GM21529 (cell line): Measurements from ENCODE around the gene LHCGR.
"Not testable (repeated sequence)": the region's sequence is repeated elsewhere in the genome, so short reads cannot be mapped to it uniquely, and the experiment has no call there.

Source experiments
- ATAC-seq: cut with Tn5 transposase; IDR thresholded peaks from one replicate; pipeline ENCODE4 v1.9.1; 2021; ENCODE audit not compliant: unreplicated experiment

Gene LHCGR

DNA sequence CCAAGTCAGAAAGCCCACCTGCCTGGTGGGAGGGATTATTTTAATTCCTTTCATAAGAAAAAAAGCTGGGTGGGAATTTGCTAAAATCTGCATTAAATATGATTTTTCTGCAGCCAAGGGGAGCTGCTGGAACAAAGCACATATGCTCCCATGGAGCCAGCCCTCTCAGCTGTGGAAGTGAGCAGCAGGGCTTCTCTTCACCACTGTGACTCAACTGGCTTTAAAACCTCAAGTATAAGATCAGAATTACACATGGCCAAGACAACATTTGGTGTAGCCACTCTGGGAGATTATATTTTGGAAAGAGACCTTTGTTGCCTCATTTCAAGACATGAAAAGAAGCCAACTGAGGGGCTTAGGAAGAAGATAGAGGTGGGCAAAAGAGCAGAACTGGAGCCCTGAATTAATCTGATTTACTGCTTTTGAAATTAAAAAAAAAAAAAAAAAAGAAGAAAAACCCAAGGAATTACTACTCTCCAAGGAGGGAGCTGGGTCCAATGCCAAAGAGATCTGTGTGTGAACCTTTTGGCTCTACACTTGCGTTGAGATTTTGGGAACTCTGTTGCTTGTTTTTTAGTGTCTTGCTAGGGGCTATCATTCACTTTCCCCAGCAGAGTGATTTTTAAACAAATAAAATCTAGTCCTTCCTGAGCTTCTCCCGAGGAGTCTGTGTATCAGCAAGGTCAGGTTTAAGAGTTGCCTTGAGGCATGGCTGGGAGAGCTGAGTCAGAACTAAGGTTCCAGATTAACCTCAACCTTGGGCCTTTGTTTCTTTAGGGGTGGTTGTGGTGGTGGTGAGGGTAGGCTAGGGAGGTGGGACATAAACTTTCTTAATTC is 6.0 kb downstream of the LHCGR start:
- peak; percentile 63 for ATAC-seq

DNA sequence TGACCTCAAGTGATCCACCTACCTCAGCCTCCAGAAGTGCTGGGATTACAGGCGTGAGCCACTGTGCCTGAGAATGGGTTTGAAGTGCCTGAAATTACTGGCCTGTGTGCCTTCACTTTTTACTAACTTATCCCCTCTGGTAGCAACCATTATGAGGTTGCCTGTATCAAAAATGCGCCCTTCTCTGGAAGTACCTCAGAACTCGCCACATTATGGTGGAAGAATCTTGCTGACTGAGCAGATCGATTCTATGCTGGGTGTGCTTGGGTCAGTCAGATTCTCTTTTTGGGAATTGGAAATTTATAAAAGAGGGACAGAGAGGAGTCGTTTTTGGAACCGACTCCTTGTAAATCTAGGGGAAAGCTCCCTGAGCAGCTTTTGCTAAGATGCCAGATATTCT is 8.2 kb downstream of the LHCGR start:
- no peak for ATAC-seq

DNA sequence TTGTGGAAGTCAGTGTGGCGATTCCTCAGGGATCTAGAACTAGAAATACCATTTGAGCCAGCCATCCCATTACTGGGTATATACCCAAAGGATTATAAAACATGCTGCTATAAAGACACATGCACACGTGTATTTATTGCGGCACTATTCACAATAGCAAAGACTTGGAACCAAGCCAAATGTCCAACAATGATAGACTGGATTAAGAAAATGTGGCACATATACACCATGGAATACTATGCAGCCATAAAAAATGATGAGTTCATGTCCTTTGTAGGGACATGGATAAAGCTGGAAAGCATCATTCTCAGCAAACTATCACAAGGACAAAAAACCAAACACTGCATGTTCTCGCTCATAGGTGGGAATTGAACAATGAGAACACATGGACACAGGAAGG is 16.3 kb downstream of the LHCGR start:
- ATAC-seq, result not testable (repeated sequence)

DNA sequence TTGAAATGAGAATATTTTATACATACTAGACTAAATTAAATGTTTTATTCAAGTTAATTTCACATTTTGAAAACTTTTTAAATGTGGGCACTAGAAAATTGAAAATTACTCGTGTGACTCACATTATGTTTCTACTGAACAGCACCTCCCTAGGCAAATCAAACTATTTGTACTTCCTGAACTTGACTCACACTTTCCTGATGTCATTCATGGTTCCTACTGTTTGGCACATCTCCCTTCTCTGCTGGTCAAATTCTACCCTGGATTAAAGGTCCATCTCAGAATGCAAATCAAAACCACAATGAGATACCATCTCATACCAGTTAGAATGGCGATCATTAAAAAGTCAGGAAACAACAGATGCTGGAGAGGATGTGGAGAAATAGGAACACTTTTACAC is 16.7 kb downstream of the LHCGR start:
- ATAC-seq, result no peak

DNA sequence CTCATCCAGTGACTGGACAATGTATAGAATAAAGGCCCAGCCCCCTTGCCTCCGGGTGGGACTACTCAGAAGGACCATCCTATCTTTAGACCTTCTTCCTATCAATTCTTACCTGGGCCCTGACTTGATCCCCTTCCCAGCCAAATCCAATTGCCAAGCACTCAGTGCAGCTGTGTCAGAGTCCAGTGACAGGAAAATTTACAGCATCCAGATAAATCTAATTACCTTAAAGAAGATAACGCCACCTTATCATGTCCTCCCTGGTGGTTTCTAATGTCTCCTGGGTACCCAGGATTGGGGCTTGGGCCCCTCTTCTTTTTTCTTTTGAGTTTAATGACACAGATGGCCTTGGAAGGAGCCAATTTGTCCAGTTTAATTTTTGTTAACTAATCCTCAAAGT is 19.3 kb downstream of the LHCGR start:
- ATAC-seq, result no peak

DNA sequence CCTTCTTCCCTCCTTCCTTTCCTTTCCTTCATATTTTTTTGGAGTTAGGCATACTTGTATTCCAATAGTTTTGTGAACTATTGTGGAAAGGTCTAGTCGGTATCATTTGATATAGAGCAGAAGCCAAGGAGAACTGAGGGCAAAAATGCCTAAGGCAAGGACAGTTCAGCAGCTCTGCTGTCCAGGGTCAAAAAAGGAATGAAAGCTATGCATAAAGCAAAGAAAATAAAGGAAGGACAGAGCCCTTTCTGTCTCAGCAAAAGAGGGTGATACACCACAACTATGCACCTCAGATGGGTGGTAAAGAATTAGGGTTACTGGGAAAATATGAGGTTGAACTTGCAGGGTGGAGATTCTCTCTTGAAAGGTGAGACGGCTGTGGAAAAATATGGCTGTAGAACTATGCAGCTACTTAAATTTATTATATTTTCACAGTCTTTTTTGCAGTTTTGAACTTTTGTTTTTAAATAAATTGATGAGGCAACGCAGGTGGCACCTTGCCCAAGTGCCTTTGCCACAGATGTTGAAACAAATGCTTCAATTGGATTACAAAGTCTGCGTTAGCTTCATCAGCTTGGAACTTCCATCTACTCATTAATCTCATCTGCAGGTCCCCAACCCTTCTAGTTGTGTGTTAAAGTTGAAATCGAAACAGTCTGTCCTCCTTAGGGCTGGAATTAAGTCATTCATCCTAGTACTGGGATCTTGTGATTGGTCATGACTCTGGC is 20.8 kb downstream of the LHCGR start:
- no peak for ATAC-seq

DNA sequence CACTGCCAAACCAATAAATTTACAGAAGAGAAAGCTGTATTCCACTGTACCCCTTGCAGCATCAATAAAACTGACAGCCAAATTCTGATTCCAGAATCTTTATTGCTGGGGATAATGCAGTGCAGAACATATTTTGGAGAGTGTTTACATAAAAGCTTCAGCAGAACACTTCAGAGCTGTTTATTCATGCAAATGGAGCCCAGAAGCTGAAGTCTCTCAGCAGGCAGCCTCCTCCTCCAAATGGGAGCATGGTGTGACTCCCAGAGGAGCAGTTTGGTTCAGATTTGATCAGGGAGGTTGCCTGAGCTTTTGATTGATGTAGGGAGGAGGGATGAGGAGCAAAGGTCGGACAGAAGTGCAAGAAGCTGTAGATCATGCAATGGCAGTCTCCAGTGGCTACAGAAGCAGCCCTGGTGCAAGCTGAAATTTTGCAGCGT is 22.4 kb downstream of the LHCGR start:
- ATAC-seq, result no peak

DNA sequence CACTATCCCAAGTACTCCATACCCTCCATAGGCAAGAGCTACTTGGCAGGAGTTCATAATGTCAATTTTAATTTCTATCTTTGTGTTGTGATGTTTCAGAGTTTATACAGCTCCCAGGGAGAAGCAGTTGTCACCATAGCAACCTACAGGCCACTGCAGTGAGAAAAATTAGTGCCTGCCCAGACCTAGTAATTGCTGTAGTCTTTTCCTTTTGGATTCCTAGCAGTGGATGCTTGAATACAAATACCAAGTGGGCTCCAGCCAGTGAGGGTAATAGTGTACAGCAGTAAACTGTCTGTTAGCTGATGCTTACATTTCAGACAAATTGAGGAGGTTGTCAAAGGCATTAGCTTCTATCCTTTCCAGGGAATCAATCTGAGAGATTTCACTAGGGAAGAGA is 26.7 kb downstream of the LHCGR start:
- ATAC-seq, result no peak

DNA sequence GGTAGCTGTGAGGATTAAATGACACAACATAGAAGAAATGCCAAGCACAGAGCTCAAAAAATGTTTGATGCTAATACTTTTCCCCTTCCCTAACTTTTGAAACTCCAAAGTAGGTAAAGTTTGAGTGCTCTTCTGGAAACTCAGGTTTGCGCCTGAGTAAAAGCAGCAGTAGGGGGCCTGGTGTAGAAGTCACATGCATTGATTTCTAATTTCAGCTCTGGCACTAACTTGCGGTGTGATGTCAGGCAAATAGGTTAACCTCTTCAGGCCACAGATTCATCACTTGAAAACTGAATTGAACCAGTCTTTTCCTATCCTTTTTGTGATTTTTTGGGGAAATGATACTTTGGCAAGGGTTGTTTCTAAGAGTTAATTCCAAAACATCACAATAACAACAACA is 27.2 kb downstream of the LHCGR start:
- ATAC-seq, result no peak

DNA sequence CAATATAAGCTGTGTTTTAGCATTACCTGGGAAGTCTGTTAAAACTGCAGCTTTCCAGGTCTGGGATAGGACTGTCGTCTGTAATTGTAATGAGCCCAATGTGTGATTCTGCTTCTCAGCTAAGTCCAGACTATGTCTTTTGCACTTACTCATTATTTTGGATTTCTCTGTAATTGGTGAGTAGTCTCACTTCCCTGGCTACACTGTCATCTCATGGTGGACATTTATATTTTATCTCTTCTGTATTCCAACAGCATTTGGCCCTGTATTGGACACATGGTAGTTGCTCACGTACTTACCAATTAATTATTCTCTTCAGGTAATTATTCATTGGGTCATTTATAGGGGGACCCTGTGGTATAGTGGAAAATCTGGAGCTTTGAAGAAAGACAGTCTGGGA is 28.0 kb downstream of the LHCGR start:
- ATAC-seq, result no peak

DNA sequence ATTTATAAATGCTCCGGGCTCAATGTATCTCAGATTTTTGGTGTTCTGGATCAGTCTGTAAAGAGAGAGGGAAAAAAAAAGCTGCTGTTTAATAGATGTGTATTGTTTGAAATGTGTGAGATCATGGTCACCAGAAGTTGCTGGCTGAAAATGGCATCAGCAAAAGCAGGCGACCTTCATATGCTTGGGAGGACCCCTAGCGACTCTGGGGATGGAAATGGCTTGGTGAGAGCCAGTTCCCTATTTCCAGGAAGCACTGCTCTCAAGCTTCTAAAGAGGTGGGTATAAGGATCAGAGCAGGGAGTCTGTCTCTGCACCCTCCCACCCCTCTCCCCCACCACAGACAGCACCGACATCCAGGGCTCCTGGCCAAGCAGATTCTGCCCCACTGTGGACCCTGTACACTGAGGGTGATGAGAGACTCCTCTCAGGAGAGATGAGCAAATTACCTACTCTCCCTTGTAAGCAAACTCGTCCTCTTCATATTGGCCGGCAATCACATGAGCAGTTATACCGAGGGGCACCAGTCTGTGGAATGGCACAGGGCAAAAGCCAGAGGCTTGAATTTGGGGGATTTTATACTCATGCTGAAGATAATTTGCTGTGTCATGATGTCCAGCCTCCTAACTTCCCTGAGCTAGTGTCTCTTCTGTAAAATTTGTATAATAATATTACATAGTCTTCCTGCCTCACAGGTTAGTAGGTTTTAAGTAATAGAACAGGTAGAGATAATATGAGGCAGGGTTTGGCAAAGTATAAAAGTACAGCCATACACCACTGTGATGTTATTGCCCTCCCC is 29.6 kb downstream of the LHCGR start:
- ATAC-seq, result no peak

DNA sequence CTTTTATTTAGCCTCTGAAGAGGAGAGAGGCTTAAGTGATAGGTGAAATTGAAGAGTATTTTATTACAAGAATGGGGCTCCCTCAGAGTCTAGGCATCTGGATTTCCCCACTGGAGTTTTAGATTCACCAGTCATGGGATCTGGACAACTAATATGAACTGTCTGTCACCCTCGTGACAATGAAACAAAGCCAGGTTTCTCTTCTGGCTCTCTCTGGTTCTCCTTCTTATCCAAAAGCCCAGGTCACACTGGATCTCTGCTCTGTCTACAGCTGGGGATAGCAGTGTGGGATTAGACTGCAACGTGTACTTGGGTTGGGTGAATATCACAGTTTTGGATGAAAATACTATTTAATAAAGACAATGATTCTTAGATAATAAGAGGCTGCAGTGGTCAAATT is 31.2 kb downstream of the LHCGR start:
- no peak for ATAC-seq

DNA sequence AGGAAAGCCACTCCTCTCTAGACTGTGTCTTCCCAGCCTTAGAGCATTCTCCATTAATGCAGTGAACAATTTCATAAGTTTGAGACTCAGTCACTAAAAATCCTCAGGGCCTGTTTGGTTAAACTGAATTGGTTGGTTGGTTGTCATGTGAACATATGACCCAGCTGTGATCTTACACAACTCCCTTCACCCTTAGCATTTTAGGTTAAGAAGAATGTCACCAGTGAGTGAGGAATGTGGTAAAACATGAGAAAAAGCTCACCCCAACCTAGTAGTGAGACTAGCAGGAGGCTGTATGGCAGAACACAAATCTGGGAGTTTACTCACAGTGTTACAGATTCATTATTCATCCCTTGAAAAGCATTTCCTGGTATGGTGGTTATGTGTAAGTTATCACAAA is 32.4 kb downstream of the LHCGR start:
- ATAC-seq, result no peak

DNA sequence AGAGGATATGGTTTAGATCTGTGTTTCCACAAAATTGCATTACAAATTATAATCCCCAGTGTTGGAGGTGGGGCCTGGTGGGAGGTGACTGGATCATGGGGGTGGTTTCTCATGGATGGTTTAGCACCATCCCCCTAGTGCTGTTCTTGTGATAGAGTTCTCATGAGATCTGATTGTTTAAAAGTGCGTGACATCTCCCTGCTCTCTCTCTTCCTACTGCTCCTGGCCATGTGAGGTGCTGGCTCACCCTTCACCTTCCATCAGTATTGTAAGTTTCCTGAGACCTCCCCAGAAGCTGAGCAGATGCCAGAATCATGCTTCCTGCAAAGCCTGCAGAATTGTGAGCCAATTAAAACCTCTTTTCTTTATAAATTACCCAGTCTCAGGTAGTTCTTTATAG is 33.1 kb downstream of the LHCGR start:
- ATAC-seq, result no peak

DNA sequence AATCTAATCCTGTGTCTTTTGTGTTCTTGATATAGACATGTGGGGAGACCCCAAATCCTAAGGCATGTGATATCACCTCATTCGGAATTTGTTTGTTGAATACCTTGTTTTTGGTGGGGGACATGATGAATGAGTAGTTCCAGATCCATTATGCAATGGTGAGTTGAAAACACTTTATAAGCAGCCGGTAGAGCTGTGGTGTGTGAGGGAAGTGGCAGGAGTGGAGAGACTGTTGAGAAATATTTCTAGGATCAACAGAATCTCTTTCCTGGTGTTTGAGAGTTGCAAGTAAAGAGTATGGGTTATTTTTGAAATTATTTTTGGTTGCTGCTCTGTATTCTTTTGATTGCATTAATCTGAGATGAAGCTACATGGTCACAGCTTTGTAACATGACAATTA is 34.4 kb downstream of the LHCGR start:
- no peak for ATAC-seq

DNA sequence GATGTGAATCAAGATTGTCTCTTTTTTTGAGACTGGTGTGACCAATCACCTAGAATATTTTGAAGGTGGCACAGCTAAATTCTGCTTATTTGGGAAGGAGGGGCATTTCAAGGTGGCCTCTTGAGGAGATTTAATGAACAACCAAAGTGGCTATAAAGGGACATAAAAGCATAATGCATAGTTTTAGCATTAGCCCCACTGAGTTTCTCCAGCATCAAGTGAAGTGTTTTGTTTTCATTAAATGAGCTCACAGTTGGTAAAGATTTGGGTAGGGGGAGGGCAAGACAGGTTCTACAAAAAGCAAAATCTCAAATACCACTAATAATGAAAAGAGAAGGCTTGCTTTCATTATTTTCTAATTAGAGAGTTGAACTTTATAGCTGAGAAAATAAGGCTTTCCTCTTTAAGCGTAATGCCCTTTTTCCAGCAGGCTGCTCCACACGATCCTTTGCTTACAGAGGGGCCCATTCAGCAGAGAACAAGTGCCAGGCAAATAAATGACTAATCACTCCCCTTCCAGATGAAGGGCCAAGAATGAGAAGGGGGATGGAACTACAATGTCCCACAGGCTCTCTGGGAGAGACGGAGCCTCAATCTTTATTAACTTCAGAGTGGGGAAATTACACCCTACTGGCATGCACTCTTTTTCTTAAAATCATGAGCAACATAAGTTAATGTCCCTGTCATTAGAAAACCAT is 35.9 kb downstream of the LHCGR start:
- ATAC-seq, result no peak

DNA sequence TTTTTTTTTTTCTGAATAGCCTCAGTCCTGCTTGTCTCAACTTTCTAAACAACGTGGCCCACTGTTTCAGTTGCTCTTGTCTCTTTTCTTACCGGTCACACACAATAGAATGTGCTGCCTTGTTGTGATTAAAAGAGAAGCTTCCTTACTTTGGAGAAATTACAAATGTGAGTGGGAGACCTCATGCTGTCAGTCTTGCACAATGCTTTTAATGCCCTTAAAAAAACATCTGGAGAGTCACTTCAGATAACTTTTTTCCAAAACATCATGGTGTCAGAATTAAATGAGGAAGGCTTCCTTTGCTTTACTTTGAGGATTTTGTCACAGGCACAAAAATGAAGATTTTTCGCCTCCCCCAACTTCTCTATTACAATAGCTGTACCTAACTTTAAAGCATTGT is 37.7 kb downstream of the LHCGR start:
- ATAC-seq, result no peak

DNA sequence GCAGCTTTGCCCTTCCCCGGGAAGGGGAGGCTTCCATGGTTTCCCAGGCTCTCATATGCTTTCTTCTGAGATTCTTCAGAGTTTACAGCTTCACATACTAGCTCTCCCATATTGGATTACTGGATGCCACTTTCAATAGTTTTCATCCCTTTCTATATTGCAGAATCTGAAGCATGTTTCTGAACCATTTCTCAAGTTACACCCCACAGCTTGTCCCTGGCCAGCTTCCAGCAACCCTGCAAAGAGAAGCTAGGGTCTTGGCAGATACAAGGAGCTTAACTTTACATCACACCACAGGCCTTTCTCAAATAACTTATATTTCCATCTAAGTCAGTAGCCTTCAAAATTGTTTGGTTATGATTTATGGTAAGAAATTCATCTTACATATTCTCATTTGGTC is 39.6 kb downstream of the LHCGR start:
- no peak for ATAC-seq

DNA sequence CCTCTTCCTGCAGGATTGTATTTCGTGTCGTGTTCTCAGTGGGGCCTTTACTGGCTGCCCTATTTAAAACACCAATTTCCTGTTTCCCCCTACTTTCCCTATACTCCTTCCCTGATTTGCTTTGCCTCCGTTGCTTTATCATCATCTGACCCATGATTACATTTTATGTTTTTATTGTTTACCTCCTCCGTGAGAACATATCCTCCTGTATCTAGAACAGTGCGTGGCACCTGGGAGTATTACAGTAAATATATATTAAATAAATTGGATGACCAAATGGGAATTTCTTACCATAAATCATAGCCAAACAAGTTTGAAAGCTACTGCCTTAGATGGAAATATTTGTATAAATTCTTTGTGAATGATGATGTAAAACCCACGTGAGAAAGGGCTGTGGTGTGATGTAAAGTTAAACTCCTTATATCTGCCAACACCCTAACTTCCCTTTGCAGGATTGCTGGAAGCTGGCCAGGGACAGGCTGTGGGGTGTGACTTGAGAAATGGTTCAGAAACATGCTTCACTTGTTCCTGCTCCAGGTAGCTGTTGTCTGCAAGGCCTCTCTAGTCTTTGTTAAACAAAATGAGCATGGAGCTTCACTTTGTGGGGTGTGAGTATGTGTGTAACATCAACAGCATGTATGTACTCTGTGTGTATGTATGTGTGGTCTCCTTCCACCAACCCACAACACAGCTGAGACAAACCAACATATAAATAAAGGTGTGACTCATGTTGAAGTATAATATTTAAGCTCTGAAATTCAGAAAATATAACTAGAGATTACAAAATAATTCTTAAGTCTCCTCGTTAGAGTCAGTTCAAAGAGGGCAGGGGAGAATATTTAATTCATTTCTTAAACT is 40.3 kb downstream of the LHCGR start:
- ATAC-seq, result no peak

DNA sequence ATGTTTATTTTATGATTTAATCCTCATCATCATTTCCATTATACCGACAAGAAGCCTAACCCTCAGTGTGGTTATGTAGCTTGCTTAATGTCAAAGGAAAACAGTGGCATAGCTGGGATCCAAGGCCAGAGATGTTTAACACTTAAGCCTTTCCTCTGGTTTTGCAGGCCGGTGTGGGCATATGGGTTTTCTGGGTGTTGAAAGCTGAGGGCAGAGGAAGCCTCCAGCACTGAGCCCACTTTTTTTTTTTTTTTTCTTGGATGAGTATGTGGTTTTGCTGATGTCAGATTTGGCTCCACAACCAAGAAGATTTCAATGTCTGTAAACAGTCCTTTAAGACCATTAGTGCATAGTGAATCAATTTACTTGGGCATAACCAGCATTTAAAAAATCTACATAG is 41.3 kb downstream of the LHCGR start:
- ATAC-seq, result no peak
